22Rv1 (cell line): ENCODE data around the gene NELL2.

ENCODE experiments used
- H3K27ac ChIP-seq: fragments of 450-650 bp; 2 replicates; pipeline ENCODE4 v1.5.1; 2017
- ZFX ChIP-seq: fragments of 450-650 bp; IDR thresholded peaks from 2 replicates; pipeline ENCODE4 v1.6.1; 2017; ENCODE audit warnings: antibody characterized with exemption, borderline replicate concordance
- TF ChIP-seq, protein P1 (sequence below): fragments of 450-650 bp; IDR thresholded peaks from 2 replicates; pipeline ENCODE4 v1.5.1; 2017; ENCODE audit warnings: mild to moderate bottlenecking

NELL2 gene

DNA sequence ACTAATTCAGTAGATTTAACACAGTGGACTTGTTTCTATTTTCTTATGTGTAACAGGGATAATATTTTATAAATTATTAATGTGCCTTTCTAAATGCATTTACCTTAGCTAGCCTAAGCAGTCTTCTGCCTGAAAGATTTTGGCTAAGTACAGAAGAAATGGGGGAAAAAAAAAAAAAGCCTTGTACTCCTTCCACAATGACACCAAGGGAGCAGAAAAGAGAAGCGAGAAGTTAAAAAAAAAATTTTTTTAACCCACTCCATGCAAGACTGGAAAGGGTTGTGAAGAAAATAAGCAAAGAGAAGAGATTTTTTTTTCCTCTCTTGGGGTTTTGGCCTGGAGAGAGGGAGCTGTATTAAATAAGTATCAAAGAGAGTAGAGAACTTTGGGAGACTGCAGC, 28.7 kb downstream of the NELL2 start:
- TF ChIP-seq, protein P1, sequence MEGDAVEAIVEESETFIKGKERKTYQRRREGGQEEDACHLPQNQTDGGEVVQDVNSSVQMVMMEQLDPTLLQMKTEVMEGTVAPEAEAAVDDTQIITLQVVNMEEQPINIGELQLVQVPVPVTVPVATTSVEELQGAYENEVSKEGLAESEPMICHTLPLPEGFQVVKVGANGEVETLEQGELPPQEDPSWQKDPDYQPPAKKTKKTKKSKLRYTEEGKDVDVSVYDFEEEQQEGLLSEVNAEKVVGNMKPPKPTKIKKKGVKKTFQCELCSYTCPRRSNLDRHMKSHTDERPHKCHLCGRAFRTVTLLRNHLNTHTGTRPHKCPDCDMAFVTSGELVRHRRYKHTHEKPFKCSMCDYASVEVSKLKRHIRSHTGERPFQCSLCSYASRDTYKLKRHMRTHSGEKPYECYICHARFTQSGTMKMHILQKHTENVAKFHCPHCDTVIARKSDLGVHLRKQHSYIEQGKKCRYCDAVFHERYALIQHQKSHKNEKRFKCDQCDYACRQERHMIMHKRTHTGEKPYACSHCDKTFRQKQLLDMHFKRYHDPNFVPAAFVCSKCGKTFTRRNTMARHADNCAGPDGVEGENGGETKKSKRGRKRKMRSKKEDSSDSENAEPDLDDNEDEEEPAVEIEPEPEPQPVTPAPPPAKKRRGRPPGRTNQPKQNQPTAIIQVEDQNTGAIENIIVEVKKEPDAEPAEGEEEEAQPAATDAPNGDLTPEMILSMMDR, result no peak
- H3K27ac ChIP-seq, result no peak overlapping the region

DNA sequence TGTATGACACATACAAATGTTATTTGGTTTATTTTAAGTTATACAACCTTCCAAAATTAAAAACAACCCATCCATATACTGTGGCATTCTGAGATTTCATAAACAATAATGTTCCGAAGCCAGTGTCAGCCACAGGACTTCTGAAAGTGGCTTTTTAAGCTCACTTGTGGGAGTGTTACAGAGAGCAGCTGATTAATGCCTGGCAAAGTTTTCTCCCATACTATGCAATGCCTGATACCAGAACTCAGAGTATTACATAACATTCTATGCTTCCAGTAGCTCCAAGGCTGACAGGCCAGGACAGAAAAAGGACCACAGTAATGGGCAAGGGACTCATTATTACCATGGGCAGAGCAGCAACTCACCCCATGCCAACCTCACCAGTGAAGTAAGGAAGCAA, 29.3 kb downstream of the NELL2 start:
- no peak for TF ChIP-seq ZFX
- TF ChIP-seq, protein P1, result no peak
- no peak overlapping the region for H3K27ac ChIP-seq

DNA sequence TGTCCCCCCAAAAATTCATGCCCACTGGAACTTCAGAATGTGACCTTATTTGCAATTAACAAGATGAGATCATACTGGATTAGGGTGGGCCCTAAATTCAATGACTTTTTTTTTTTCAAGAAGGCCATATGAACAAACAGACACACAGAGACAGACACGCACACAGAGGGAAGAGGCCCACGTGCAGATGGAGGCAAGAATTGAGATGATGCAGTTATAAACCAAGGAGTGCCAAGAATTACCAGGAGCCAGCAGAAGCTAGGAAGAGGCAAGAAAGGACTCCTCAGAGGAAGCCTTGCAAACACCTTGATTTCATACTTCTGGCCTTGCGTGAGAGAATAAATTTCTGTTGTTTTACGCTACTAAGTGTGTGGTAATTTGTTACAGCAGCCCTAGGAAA, 33.4 kb downstream of the NELL2 start:
- H3K27ac ChIP-seq, result no peak overlapping the region
- TF ChIP-seq ZFX, result no peak
- TF ChIP-seq, protein P1, result no peak

DNA sequence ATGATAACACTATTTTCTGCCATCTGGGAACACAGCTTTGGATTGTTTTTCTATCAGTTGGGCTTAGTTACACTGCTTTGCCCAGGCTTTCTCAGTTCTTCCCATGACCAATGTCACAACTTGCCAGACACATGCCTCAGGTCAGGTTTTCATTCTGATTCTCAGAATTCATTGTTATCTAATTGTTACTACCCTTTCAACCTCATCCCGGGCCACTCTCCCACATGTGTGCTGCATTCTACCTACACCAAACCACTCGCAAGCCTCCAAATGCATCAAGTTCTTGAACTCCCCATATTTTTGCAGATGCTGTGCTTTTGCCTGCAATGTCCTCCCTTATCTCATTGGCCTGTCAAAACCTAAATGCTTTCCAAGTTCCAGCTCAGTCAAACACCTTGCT, 36.3 kb downstream of the NELL2 start:
- no peak overlapping the region for H3K27ac ChIP-seq
- TF ChIP-seq, protein P1, result no peak
- TF ChIP-seq ZFX, result no peak

DNA sequence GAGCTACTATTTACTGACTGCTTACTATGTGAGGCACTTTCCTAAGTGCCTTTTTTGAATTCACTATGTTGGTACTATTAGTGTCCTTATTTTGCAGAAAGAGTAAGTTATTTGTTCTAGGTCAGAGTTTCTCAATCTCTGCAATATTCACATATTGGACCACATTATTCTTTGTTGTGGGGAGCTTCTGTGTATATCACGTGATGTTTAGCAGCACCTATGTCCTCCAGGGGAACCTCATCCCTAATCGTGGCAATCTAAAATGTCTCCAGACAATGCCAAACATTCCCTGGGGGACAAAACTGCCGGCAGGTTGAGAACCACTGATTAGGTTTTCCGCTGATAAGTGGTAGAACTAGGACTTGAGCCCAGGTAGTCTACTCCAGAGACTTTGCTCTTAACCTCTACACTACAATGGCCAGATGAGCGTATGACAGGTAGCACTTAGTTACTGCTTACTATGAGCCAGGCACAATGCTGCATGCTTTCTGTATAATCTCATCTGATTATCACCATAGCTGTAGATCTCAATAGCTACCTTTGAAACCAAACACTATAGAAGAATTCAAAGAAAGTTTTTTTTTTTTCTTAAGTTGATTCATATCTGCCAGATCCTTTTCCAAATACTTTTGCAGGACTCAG, 38.9 kb downstream of the NELL2 start:
- TF ChIP-seq, protein P1, result no peak
- no peak for TF ChIP-seq ZFX
- no peak overlapping the region for H3K27ac ChIP-seq

DNA sequence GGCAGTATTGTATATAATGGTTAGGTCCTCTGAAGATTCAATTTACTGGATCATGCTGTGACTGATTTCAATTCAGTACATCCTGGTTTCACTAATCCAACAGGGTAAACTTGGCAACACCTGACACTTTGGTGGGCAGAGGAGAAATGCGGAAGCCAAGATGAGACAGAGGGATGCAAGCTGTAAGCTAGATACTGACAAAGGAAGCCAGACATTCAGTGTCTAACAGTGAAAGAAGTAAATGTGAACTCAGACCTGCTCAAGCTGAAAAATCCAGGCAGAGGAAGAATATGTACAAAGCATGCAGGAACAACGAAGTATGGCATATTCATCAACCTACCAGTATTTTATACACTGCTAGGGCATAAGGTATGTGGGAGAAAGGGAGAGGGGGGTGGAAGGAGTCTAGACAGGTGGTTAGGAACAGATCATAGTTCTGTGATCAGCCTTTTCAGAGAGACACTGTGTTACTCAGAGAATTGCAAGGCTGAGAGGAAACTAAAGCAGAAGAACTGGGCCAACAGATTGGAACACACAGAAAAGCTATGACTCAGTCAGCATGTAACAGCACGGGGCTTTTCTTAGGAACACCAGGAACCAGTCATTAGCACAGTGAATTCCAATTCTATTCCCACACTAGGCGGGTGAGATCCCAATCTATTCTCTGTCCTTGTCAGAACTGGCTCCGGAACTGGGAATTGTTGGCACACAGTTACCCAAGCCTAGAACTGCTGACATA, 40.3 kb downstream of the NELL2 start:
- TF ChIP-seq ZFX, result no peak
- TF ChIP-seq, protein P1, result no peak

DNA sequence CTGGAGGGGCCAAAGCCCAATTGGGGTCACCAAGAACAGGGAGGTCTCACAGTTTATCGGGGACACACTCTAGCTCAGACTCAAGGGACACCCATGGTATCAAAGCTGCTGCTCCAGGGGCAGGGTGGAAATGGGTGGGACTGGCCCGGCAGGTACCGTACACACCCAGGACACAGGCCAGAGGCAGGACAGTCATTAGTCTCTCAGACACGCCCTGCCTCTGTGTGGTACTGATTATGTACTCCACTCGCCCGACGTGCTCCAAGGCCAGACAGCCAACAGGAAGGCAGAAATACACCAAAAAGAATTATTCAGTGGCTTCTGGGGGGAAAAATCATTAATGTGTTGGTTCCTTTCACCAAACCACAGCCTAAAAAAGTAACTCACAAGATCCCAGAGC, 41.1 kb downstream of the NELL2 start:
- H3K27ac ChIP-seq, result 0 out of 2 replicates have a peak overlapping the region, but pooled peaks have one; percentile 24

More for the DNA sequence above, 40.3 kb downstream of the NELL2 start:
- H3K27ac ChIP-seq, result peak overlapping the region; percentile 24; the same call in 1 of the 2 replicates
